ENCODE measurements around the gene OPALIN.
A peak's percentile ranks its signal among the peaks of the same experiment; 100 is the strongest.

OPALIN gene, protein sequence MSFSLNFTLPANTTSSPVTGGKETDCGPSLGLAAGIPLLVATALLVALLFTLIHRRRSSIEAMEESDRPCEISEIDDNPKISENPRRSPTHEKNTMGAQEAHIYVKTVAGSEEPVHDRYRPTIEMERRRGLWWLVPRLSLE

DNA sequence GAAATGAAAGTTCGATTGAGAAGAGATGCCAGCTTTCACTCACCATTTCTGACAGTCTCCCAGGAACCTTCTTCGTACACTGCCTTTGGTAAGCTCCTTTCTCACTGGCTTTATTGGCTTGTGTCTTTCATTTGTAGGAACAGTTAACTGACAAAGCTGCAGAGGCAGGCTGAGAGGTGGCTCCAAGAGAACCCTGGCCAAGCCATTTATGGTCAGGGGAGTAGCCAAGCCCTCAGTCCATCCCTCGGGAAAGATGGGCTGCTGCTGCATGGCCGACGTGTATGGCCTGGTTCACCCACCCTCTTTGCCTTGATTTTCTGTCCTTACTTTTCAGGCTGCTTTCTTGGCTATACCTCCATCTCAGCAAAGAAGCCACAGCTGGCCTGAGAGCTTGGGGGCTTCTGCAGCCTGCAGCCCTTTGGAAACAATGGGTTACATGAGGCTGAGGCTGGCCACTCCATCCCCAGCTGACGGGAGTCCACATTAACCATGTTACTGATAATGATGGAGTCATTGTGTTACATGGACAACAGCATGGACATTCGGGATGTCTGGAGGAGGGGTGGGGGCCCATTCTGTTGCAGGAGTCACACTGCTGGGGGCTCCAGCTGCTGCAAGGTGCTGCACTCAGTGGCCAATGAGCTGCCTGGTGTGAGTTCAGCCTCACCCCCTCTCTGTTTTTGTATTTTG, at the start of gene OPALIN:
TSS of gene OPALIN (minus strand) at position 152 of the 690 bp plus-strand sequence. CDS start at position 46, 106 bp downstream.
- no peak for DNase-seq (ENCODE audit: low spot score)

DNA sequence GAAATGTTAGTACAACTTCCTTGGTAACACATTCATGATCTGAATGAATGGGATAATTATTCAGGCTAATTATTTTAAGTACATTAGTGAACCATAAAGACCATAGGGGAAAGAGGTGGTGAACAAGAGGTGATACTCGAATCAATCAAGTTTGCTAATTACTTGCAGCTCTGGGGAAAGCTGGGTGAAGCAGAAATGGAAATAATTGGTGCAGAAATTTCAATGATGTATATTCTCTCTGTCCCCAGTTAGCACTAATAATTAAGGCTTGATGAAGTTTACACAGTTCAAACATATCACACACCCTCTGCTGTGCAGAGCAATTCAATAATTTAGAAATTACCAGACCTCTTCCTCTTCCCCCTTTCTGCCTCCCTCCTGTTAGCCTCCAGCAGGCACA, 49.4 kb upstream of the OPALIN start:
- no peak for DNase-seq (ENCODE audit: low spot score)

DNA sequence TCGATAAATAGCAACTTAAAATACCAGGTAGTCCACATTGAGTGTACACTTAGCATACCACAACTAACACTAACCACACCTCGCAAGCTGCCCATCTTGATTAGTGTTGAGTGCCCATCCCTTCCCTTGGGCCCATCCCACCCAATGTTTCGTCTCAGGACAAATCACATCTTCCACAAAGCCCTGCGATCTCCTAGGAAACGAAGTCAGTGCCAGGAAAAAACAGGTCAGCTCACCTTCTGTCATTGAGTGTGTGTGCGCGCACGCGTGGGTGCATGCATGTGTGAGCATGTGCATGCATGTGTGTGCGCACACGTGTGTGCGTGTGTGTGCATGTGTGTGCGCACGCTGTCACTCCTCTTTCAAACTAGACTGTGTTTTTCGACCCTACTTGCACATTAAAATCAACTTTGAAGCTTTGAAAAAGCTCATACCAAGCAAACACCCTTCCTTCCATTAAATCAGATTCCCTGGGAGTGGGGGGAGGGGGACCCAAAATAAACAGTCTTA, 48.8 kb upstream of the OPALIN start:
- DNase-seq (ENCODE audit: low spot score) = peak; percentile 38

DNA sequence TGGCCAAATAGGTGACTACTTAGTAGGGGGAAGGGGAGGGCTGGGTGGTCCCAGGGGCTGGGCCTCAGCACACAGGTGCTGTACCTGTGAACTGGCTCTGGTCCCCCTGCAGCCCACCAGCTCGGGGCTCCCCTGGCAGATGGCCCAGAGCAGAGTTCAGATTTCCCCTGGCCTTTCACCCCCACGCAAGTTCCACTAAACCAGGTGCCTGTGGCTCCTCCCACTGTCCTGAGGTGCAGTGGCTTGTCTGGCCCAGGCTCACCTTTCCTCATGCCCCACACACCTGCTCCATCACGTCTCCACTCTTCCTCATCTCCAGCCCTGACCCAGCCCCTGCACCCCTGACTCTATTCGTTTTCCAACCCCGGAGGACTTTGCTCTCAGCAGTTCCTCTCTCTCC, 47.3 kb upstream of the OPALIN start:
- no peak for DNase-seq (ENCODE audit: low spot score)

DNA sequence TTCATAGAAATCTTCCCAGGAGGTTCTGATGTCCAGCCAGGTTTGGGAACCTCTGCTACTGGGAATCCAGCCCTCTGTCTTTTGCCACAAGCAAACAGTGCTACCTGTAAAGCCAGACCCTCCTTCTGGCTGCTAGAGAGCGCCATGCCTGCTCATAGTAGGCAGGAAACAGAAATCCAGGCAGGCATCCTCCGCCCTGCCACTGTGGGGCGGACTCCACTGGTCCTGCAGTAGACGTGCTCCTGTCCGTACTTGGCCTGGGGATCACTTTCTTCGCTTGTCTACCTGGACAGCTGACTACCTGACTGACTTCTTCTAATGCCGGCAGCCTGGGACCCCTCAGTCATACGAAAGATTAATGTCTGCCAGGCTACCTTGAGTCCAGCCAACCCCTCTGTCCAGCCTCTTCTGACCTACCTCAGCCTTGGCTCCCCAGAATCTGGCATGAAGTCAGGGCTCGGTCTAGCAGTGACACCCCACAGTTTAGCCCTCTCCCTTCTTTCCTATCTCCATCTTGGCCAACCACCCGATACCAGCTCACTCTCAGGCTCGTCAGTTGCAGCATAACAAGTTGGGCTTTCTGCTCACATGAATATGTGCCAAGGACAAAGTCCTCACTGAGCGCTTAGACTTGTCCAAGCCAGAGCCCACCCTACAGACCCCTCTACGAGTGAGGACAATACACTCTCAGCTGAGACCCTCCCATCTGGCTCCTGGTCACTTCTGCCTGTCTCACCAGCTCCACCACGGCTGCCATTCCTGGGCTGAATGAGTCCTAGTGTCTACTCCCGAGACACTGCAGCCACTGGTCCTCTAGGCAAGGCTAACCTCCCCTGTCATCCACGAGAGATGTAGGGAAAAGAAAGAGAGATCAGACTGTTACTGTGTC, 43.9 kb upstream of the OPALIN start:
- DNase-seq (ENCODE audit: low spot score) = peak; percentile 40

DNA sequence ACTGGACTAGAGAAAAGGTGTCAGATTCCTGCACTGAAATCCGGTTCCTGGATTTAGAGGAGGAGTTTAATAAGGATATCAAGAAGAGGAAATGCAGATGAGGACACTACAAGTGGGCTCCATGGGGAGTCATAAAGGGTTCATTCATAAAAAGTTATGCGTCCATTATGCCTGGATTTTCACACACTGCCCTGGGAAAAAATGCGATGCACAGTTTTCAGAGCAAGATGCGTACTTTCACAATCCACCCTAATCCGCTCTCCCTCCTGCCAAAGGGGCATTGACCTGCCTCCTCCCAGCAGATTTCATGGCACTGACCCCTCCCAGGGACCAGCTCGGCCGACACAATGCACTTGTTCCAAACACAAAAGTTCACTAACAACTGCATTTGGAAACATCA, 42.2 kb upstream of the OPALIN start:
- no peak for DNase-seq (ENCODE audit: low spot score)

DNA sequence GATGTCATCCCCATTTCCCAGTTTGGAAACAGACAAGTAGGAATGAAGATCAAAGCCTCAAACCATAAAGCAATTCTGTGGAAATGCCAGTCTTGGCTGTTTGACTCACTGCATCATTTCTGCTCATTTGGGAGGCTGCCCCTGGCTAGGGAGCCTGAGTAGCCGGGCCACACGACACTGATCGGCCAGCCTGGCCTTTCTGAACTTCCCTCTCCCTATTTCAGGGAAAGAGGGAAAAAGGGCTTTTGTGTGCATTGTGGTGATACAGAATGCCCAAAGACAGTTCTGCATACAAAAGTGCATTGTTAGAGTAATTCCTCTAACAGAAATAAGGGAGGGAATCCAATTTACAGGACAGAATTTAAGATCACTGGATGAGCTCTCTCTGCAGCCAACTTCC, 41.7 kb upstream of the OPALIN start:
- no peak for DNase-seq (ENCODE audit: low spot score)

DNA sequence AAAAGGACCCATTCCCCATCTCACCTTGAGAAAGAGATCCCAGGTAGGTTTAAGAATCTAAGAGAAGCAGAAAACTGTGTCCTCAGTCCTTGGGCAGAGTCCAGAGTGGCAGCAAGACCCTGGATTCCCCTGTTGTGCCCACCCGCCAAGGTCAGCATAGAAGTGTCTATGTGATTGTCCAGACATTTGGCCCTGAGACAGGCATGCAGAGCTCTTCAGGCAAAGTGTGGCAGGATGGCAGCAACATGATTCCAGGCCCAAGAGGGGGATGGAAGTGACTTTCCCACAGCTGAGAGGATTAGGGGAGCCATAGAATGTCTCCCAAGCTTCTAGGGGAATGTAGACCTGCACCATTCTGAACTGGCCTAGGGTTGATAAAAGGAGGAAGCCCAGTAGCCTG, 39.1 kb upstream of the OPALIN start:
- DNase-seq (ENCODE audit: low spot score) = no peak

DNA sequence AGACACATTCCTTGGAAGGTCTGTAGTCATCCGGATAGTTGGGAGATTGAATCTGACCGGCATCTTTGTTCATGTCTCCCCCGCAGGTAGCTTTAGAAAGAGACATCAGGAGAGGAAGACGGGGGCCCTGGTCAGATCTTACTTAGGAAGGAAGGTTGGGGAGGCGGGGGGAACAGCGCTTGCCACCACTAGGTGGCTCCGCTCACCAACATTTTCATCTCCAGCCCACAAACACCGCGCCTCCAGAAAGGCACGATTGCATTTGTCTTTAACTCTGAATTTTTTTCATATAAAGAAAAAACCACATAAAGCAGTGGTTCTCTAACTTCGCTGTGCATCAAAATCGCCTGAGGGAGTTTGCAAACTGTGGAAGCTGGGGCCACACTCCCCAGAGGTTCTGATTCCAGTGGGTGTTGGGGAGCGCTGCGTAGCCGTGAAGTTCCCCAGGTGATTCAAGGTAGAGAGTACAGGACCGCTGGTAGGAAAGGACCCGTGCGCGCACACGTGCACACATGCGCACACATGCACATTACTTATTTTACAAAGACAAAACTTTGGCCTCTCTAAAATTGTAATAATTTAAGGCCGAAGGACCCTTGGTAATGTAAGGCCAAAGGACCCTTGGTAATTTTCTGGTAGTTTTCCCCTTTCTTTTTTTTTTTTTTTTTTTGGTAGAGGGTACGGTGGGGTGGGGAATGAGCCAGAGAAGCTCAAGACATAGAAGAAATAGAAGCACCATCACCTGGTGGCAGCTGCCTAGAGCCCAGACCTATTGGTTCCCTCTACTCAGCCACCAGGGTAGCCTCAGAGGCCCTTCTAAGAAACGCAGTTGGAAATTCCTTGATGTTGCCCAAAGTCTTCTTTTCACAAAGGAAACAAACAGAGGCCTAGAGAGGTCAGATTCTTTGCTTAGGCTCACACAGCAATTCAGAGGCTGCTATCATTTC, 37.4 kb upstream of the OPALIN start:
- DNase-seq (ENCODE audit: low spot score) = no peak

DNA sequence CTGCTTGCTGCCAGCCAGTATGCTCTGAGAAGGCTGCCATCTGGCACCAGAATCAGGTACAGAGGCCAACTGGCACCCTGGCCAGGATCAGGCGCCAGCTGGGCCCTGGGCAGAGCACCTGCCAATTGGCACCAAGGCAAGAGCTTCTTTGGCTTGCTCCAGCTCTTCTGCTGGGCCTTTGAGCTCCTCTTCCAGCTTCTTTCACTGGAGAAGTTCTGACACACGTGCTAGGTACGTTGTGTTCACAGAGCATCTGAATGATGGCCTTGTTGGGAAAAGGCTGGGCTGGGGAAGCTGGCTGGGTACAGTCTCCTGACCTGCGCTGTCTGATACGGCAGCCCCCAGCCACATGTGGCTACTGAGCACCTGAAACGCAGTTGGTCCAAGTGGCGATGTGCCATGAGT, 31.7 kb upstream of the OPALIN start:
- DNase-seq (ENCODE audit: low spot score) = peak; percentile 71

- DNase-seq (ENCODE audit: low spot score) = no peak
Observed at GRCh38 chr10:96389785-96390184, 31.0 kb upstream of the OPALIN start.

DNA sequence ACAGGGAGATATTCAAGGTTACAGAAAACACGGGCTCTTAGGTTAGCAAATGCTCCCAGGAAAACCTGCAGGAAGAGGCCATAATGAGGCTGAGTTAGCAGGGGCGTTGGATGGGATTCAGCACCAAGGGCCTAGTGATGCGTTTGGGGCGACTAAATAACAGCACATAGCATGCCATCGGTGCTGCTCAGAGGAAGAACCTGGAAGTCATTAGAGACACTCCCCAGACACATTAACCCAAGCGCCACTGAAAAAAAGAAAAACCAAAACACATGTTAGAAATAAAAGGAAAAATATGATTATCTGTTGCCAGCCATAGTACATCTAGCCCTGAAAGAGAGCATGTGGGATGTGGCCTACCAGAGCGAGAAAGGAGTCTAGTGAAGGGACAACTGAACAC, 28.8 kb upstream of the OPALIN start:
- DNase-seq (ENCODE audit: low spot score) = no peak

DNA sequence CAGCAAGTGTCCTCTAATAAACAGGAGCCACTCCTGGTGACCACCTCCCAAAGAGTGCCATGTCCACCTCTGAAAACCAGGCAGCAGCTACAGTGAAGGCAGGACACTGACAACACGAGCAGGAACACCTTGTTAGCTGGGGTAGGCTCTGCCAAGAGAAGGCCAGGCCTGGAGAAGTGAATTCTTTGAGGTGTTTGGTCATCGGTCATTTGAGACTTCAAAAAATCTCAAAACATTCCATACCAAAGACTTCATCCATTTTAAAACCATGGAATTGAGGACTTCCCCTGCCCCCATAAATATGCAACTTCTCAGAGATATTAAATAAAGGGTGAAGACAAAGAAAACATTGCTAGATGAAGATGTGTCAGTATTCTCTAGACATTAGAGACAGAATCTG, 28.4 kb upstream of the OPALIN start:
- no peak for DNase-seq (ENCODE audit: low spot score)

DNA sequence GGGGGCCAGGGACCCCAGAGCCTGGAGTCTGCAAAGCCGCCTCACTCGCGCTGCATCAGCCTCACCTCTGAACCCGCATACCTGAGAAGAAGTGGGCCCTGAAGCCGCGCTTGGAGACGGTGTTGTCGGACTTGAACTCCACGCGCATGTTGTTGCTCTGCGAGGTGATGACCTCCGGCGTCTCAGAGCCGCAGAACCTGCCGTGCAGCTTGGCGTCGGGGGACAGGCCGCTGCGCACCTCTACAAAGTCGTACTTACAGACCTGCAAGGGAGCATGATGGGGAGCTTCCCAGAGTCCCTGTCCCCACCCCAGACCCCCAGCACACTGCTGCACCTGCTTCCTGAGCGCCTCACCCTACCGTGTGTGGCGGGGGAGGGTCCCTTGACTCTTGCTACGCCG, 25.7 kb upstream of the OPALIN start:
- no peak for DNase-seq (ENCODE audit: low spot score)

GRCh38 chr10:96380821-96381220, 22.0 kb upstream of the OPALIN start:
- no peak for DNase-seq (ENCODE audit: low spot score)

GRCh38 chr10:96379758-96380157, 21.0 kb upstream of the OPALIN start:
- no peak for DNase-seq (ENCODE audit: low spot score)

DNA sequence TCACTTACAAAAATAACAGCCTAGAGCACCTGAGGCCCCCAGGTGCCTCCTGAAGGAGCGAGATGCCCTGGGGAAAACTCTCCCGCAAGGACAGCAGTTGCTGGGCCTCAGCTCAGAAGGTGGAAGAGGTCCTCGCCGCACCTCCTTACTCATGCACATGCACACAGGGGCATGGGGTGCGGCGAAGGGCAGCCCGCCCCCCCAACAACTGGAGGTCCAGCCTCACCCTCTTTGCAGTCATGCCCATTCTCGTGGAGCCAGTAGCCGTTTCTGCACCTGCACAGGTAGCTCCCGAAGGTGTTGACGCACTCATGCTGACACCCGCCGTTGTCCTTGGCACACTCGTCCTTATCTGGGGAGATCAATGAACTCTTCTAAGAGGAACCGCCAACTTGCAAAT, 19.9 kb upstream of the OPALIN start:
- DNase-seq (ENCODE audit: low spot score) = no peak

DNA sequence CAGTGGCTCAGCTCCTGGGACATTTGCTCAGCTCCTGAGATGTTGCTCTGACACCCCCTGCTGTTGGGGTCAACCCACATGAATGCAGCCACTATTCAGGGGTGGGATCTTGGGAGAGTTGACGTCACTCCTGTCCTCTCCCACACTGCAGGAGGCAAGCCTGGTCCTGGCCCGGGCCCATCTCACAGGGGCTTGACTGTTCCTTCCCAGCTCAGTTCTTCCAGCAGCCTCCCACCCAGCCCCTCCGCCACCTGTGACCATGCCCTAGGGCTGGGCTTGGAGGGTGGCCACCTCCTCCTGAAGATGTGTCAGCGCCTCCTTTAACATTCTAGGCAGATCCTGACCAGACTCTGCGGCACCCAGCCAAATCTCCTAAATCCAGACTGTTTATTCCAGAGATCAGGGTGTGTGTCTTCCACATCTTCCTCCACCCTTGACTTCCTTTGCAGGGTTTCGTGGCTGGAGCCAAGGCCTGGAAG, 19.1 kb upstream of the OPALIN start:
- no peak for DNase-seq (ENCODE audit: low spot score)

DNA sequence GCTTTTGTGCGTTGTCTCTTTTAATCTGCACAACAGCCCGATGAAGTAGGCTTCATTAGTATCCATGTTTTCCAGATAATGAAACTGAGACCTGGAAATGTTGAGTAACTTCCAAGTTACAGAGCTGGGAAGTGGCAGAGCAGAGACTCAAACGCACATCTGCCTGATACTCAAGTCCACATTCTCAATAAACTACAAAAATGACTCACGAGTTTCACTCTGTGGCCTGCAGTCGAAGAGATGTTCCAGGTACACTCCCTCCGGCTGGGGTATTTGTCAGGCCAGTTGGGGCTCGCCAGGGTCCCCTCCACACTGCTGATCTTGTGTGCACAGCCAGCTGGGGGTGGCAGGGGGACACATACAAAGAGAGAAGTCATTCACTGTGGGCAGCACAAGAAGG, 17.7 kb upstream of the OPALIN start:
- DNase-seq (ENCODE audit: low spot score) = no peak

- peak; percentile 86 for DNase-seq (ENCODE audit: low spot score)
Observed at GRCh38 chr10:96374985-96375830, 16.4 kb upstream of the OPALIN start.

DNA sequence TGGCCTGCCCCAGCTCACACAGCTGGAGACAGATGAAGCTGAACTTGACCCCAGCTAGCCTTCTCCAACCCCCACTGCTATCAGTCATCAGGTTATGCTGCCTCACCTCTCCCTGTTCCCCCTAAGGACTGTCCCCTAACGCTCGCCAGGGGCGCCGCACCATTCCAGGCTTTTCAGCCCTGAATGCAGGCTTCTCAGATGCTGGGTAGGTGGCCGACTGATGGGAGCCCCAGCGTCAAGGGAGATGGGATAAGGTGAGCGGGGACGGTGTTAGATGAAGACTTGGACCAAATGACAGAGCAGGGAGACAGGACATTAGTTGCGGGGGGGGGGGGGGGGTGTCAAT, 15.8 kb upstream of the OPALIN start:
- no peak for DNase-seq (ENCODE audit: low spot score)

Data from left forelimb (tissue), 1 donor.